Prostate gland (tissue), 2 donors: ENCODE measurements around the gene NAIF1.

Experiments used
- CTCF ChIP-seq, 4 experiments: fragments of 200-600 bp in 2 of 4; fragments of 450-650 bp in 2 of 4; sonication (generic) in 2 of 4; IDR thresholded peaks; 1 replicate in 3 of 4; 2 replicates in 1 of 4; pipeline ENCODE4 v1.5.1; 2016 to 2019; ENCODE audit warnings: antibody characterized with exemption in 4 of 4, mild to moderate bottlenecking in 2 of 4, moderate library complexity in 2 of 4
- POLR2AphosphoS5 ChIP-seq: sonication (generic); formaldehyde crosslinking; IDR thresholded peaks from one replicate; pipeline ENCODE4 v1.6.1; 2017; ENCODE audit warnings: antibody characterized with exemption

DNA sequence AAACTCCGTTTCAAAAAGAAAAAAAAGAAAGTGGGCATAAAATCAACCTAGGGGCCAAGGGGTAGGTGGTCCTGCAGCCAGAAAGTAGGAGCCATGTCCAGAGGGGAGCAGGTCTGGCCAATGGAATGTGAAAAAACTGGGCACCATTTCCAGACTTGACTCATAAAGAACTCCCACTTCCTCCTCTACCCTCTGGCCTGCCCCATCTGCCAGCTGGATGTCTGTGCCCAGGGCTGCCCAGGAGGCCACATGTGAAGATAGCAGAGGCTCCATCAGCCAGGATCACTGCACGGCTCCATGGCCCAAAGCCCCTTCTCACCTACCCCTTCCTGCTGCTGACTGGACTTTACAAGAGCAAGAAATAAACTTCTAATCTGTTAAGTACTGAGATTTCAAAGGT is 44.2 kb downstream of the NAIF1 start:
- TF ChIP-seq CTCF (IDR thresholded peaks at IDR 0.05), result no peak
- no peak for TF ChIP-seq POLR2AphosphoS5
